ENCODE measurements around the gene DMRT1. TPM values are rescaled to one million over a fixed set of nuclear protein-coding genes. Genes with fewer than 3 reads are reported as not detected.

The DMRT1 gene
- total RNA-seq, 1 experiment from 2014 or later, result 0.47 TPM

GRCh38 chr9:926976-927375, 85.5 kb downstream of the DMRT1 start (continued):
- no peak for TF ChIP-seq CTCF (IDR thresholded peaks at IDR 0.05 in 2 of 3, conservative IDR thresholded peaks at IDR 0.05 in 1 of 3; ENCODE audit: borderline replicate concordance in 1 of 3, insufficient read depth in 1 of 3, low read depth in 2 of 3, low read length in 2 of 3)
- no peak for TF ChIP-seq TCF7L2 (IDR thresholded peaks at IDR 0.05; ENCODE audit: borderline replicate concordance, extremely low read depth, insufficient read depth, insufficient read length)
- no peak for TF ChIP-seq ELF1 (IDR thresholded peaks at IDR 0.05; ENCODE audit: borderline replicate concordance, low read depth)

DNA sequence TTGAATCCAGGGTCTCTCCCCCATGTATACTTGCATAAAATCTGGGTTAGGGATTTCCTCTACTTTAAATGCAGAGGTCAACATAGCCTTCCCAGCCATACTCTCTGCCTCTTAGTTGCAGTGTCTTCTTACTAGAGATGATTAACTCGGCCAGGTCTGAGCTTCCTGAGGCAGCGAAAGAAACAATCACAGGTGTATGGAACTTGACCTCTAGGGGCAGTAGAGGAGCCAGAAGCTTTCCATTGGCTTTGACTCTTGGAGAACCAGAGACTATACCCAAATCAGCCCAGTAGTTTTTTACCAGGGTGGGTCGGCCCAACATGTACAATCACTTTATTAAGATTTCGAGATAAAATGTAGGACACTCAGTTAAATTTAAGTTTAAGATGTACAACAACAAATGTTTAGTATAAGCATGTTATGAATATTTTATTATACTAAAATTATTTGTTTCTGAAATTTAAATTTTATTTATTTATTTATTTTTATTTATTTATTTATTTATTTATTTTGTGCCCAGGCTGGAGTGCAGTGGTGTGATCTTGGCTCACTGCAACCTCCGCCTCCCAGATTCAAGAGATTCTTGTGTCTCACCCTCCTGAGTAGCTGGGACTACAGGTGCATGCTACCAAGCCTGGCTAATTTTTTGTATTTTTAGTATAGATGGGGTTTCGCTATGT, 87.0 kb downstream of the DMRT1 start:
- 0 out of 2 replicates have a peak, but pooled peaks cover 4% of the 10 kb centered on the region for H3K27me3 ChIP-seq (ENCODE audit: insufficient read depth, low read length)
- no peak overlapping the region for H3K4me2 ChIP-seq (ENCODE audit: low read length)
- TF ChIP-seq TCF7L2 (IDR thresholded peaks at IDR 0.05; ENCODE audit: borderline replicate concordance, extremely low read depth, insufficient read depth, insufficient read length) (no peak), YY1 (IDR thresholded peaks at IDR 0.05; ENCODE audit: extremely low read depth, insufficient replicate concordance, low read depth, low read length) (no peak), CTCF (IDR thresholded peaks at IDR 0.05 in 2 of 3, conservative IDR thresholded peaks at IDR 0.05 in 1 of 3; ENCODE audit: borderline replicate concordance in 1 of 3, insufficient read depth in 1 of 3, low read depth in 2 of 3, low read length in 2 of 3) (peak in 2 of 3 experiments; percentile 69 to 80; a peak in 4 of 6 replicates), POLR2A (IDR thresholded peaks at IDR 0.05; ENCODE audit: borderline replicate concordance, extremely low read depth, insufficient read depth, insufficient read length) (no peak), CEBPB (IDR thresholded peaks at IDR 0.05; ENCODE audit: low read depth) (no peak)
- TF ChIP-seq, protein P1, sequence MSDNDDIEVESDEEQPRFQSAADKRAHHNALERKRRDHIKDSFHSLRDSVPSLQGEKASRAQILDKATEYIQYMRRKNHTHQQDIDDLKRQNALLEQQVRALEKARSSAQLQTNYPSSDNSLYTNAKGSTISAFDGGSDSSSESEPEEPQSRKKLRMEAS (IDR thresholded peaks at IDR 0.05), result no peak
- no TSS peak for BruUV-seq (replicated peaks)
- POLR2A ChIA-PET, result interaction anchor here (1.2 kb wide), 1 partner anchor 21 kb away, joined by 3 read pairs; no protein-coding TSS in a partner anchor
- no peaks in the 10 kb centered on the region for H3K79me2 ChIP-seq (ENCODE audit: insufficient read depth, low read length)
- no peaks in the 10 kb centered on the region for H3K9me2 ChIP-seq (ENCODE audit: insufficient read depth)
- H4K20me1 ChIP-seq (ENCODE audit: insufficient read depth), result no peaks in the 10 kb centered on the region
- CTCF ChIA-PET, result interaction anchor here (1.0 to 2.6 kb wide), 8 partner anchors 9 to 118 kb away, joined by 4 to 15 read pairs (median 4); no protein-coding TSS in a partner anchor
- no peak overlapping the region for H3K27ac ChIP-seq (ENCODE audit: low read depth, low read length)
- ATAC-seq, result peak; percentile 85
- DNase-seq (ENCODE audit: low read depth, low spot score), result peak; percentile 37
- RAD21 ChIA-PET (ENCODE audit: low non-redundant PET in 1 of 2, low total read pairs in 2 of 2, uncharacterized antibody in 2 of 2, unreplicated experiment in 2 of 2), result no interaction called here
- H3K9ac ChIP-seq (ENCODE audit: low read length), result no peak overlapping the region
- no peak overlapping the region for H2AFZ ChIP-seq (ENCODE audit: low read depth, low read length, poor library complexity, severe bottlenecking)
- no peak overlapping the region for H3K4me3 ChIP-seq (replicated peaks in 1 of 2; ENCODE audit: low read depth in 1 of 2, low read length in 2 of 2)
- H3K36me3 ChIP-seq (ENCODE audit: control insufficient read depth in 1 of 2, insufficient read depth in 2 of 2, low read length in 2 of 2), result no peaks in the 10 kb centered on the region
- no peaks in the 10 kb centered on the region for H3K9me3 ChIP-seq (ENCODE audit: control insufficient read depth in 1 of 2, insufficient read depth in 1 of 2, low read depth in 1 of 2, low read length in 2 of 2)
- no peaks in the 10 kb centered on the region for H3K4me1 ChIP-seq (ENCODE audit: control insufficient read depth in 1 of 2, insufficient read depth in 2 of 2, low read length in 2 of 2)
- intact Hi-C loops (cut with micrococcal nuclease), result no loop called here
